GM12892 (cell line): ENCODE results near the gene SRC.

Source experiments
- DNase-seq: peaks from one replicate; pipeline ENCODE4 v3.0.0; 2011; ENCODE audit not compliant: insufficient read length
- FAIRE-seq: peaks from 2 replicates; lab custom pipeline; 2011; peaks lifted over from hg19 to GRCh38; lab: Jason Lieb, UNC
- POLR2A ChIP-seq: IDR thresholded peaks from 2 replicates; pipeline ENCODE4 v1.6.1; 2011; ENCODE audit warnings: low read depth, low read length, control low read depth
- POLR2AphosphoS5 ChIP-seq: IDR thresholded peaks from 2 replicates; pipeline ENCODE4 v1.6.1; 2011; ENCODE audit warnings: low read depth, low read length, control low read depth
- TAF1 ChIP-seq: IDR thresholded peaks from 2 replicates; pipeline ENCODE4 v1.6.1; 2011; ENCODE audit warnings: low read depth, mild to moderate bottlenecking, control low read depth, low read length, borderline replicate concordance

SRC gene

GRCh38 chr20:37305839-37306238, 40.1 kb upstream of the SRC start:
- FAIRE-seq (no peak), DNase-seq (no peak)
- TF ChIP-seq TAF1 (no peak), POLR2A (no peak), POLR2AphosphoS5 (no peak)

GRCh38 chr20:37308086-37309050, 37.6 kb upstream of the SRC start:
- DNase-seq (peak; percentile 54), FAIRE-seq (peak; percentile 97)
- TF ChIP-seq POLR2AphosphoS5 (no peak), POLR2A (no peak), TAF1 (no peak)

GRCh38 chr20:37309290-37309689, 36.6 kb upstream of the SRC start:
- no peak for DNase-seq
- TF ChIP-seq POLR2AphosphoS5: no peak
- no peak for TF ChIP-seq TAF1
- no peak for TF ChIP-seq POLR2A
- FAIRE-seq: no peak

- TF ChIP-seq POLR2A (no peak), TAF1 (no peak), POLR2AphosphoS5 (no peak)
- FAIRE-seq: no peak
- DNase-seq: no peak
These were observed 35.9 kb upstream of the SRC start for GRCh38 chr20:37309936-37310590.

- DNase-seq (no peak), FAIRE-seq (no peak)
- TF ChIP-seq POLR2AphosphoS5 (no peak), TAF1 (no peak)
These were observed 35.0 kb upstream of the SRC start for GRCh38 chr20:37310951-37311350.

- FAIRE-seq: no peak
- TF ChIP-seq POLR2A: no peak
- no peak for TF ChIP-seq TAF1
- TF ChIP-seq POLR2AphosphoS5: no peak
- DNase-seq: no peak
These were observed 34.1 kb upstream of the SRC start for GRCh38 chr20:37311710-37312355.

GRCh38 chr20:37313546-37314091, 32.3 kb upstream of the SRC start:
- no peak for DNase-seq
- FAIRE-seq: no peak
- TF ChIP-seq POLR2AphosphoS5: no peak
- TF ChIP-seq TAF1: no peak
- TF ChIP-seq POLR2A: no peak

GRCh38 chr20:37314099-37314498, 31.8 kb upstream of the SRC start:
- no peak for TF ChIP-seq POLR2AphosphoS5
- no peak for TF ChIP-seq TAF1
- TF ChIP-seq POLR2A: no peak
- DNase-seq: no peak
- FAIRE-seq: no peak

- no peak for DNase-seq
- no peak for FAIRE-seq
- TF ChIP-seq POLR2A (no peak), TAF1 (no peak), POLR2AphosphoS5 (no peak)
These were observed 31.3 kb upstream of the SRC start for GRCh38 chr20:37314617-37315016.

- TF ChIP-seq POLR2AphosphoS5: no peak
- TF ChIP-seq POLR2A: 0 out of 2 replicates have a peak, but pooled peaks have one; percentile 12
- no peak for DNase-seq
- no peak for FAIRE-seq
These were observed 30.9 kb upstream of the SRC start for GRCh38 chr20:37315021-37315451.
